Adrenal gland (tissue), 5 donors: ENCODE data around the gene NSD1.

Source experiments
- POLR2A ChIP-seq, 2 donors: fragments of 450-650 bp; IDR thresholded peaks; one replicate each; pipeline ENCODE4 v1.6.1; 2017; ENCODE audit warnings: antibody characterized with exemption in 2 of 2, mild to moderate bottlenecking in 2 of 2, moderate library complexity in 1 of 2
- TF ChIP-seq, protein P1 (sequence below), 6 experiments: fragments of 450-650 bp in 4 of 6; fragments of 200-600 bp in 2 of 6; sonication (generic) in 1 of 6; IDR thresholded peaks; 1 replicate in 5 of 6; 2 replicates in 1 of 6; pipeline versions ENCODE4 v1.5.1 to v1.8.0; 2016 to 2021; ENCODE audit warnings: antibody characterized with exemption in 6 of 6, mild to moderate bottlenecking in 2 of 6, moderate library complexity in 1 of 6
- donor health status: DM: no; HTN: no; CAD: no.

DNA sequence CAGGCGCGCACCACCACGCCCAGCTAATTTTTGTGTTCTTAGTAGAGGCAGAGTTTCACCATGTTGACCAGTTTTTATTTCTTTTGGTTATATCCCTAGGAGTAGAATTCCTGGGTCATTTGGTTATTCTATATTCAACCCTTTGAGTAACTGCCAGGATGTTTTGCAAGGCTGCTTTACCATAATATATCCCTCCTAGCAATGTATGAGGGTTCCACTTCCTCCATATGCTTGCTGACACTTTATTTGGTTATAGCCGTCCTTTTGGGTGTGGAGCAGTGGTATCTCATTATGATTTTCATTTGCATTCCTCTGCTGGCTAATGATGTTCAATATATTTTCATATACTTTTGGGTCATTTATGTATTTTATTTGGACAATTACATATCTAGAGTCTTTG lies 88.7 kb downstream of the NSD1 start:
- TF ChIP-seq, protein P1, sequence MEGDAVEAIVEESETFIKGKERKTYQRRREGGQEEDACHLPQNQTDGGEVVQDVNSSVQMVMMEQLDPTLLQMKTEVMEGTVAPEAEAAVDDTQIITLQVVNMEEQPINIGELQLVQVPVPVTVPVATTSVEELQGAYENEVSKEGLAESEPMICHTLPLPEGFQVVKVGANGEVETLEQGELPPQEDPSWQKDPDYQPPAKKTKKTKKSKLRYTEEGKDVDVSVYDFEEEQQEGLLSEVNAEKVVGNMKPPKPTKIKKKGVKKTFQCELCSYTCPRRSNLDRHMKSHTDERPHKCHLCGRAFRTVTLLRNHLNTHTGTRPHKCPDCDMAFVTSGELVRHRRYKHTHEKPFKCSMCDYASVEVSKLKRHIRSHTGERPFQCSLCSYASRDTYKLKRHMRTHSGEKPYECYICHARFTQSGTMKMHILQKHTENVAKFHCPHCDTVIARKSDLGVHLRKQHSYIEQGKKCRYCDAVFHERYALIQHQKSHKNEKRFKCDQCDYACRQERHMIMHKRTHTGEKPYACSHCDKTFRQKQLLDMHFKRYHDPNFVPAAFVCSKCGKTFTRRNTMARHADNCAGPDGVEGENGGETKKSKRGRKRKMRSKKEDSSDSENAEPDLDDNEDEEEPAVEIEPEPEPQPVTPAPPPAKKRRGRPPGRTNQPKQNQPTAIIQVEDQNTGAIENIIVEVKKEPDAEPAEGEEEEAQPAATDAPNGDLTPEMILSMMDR (IDR thresholded peaks at IDR 0.05): no peak
- no peak for TF ChIP-seq POLR2A (IDR thresholded peaks at IDR 0.05)
